ENCODE measurements around the gene TWNK. TPM values are rescaled to one million over a fixed set of nuclear protein-coding genes. Genes with fewer than 3 reads are reported as not detected.

The TWNK gene
- total and polyA plus RNA-seq, 2 experiments from 2014 or later: 12.2 to 29.4 TPM

DNA sequence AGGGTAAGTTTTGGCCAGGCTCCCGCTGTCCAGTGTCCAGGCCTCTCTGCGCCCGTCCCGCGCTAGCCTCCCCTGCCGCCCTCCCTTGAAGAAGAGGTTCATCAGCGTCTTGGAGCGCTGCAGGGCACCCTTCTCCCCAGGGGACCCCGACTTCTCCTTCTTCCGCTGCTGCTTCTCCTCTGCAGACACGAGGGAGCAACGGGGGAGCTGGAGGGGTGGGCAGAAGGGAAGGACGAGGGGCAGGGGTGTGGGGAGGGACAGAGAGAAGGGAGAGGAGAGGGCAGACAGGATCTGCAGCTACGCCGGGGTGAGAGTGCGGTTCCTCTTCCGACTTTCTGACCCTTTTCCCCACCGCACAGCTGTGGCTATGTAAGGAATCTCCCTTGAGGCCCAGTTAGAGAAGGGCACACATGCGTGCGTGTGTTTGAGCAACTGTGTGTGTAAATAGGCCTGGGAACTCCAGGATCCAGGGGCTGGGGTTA, 30.8 kb downstream of the TWNK start (continued):
- TF ChIP-seq ZNF462 (CRISPR knock-in tag; IDR thresholded peaks at IDR 0.05) (no peak), STAT1 (IDR thresholded peaks at IDR 0.05; ENCODE audit: unreplicated experiment) (no peak), ETS1 (IDR thresholded peaks at IDR 0.05) (no peak), EZH2phosphoT487 (IDR thresholded peaks at IDR 0.05; ENCODE audit: unreplicated experiment) (no peak), ZNF114 (CRISPR knock-in tag; IDR thresholded peaks at IDR 0.05) (no peak), CREB1 (CRISPR knock-in tag; IDR thresholded peaks at IDR 0.05; ENCODE audit: low read depth) (no peak), EZH2 (IDR thresholded peaks at IDR 0.05; ENCODE audit: low read depth, unreplicated experiment) (no peak), POLR2AphosphoS5 (IDR thresholded peaks at IDR 0.05; ENCODE audit: low read depth) (no peak)

Measured in GM23338 (cell line).